Panc1 (cell line): Measurements from ENCODE around the gene LHFPL2. TPM values are rescaled to one million over a fixed set of nuclear protein-coding genes. Genes with fewer than 3 reads are reported as not detected.

Experiments used
- ATAC-seq: fragments of 200-7000 bp; cut with Tn5 transposase; 2 replicates; pipeline ENCODE4 v1.9.1; 2020; ENCODE audit warnings: mild to moderate bottlenecking, moderate library complexity
- BruUV-seq: library from RNA; stranded (reverse); fragments of 400-500 nt; replicated peaks from 2 replicates; lab custom pipeline; 2021; lab: Mats Ljungman, UMichigan
- CTCF ChIA-PET: fragments of 300-600 bp; sonication (Branson Sonifier 250); formaldehyde crosslinking; loops from one replicate; lab custom pipeline; 2022; ENCODE audit warnings: antibody characterized with exemption; lab: Charles Lee
- POLR2A ChIA-PET: fragments of 300-600 bp; sonication (Branson Sonifier 250); formaldehyde crosslinking; loops from one replicate; lab custom pipeline; 2022; ENCODE audit warnings: antibody characterized with exemption; lab: Charles Lee
- DNase-seq: peaks from one replicate; pipeline ENCODE4 v3.0.0-alpha.2; 2010; ENCODE audit warnings: low read depth, low spot score
- H3K27ac ChIP-seq: 2 replicates; pipeline ENCODE4 v1.5.1; 2011; ENCODE audit warnings: mild to moderate bottlenecking, low read length, inconsistent platforms
- H3K27me3 ChIP-seq: fragments of 200-500 bp; sonication (Bioruptor generic); 2 replicates; pipeline ENCODE4 v1.6.0; 2014; ENCODE audit warnings: low read length, inconsistent platforms; ENCODE audit not compliant: control insufficient read depth, insufficient read depth
- H3K36me3 ChIP-seq: fragments of 200-500 bp; sonication (Bioruptor generic); 2 replicates; pipeline ENCODE4 v1.5.1; 2014; ENCODE audit warnings: inconsistent platforms, mild to moderate bottlenecking, low read length, moderate library complexity; ENCODE audit not compliant: control insufficient read depth, insufficient read depth
- H3K4me1 ChIP-seq: 2 replicates; pipeline ENCODE4 v1.5.1; 2011; ENCODE audit warnings: inconsistent platforms, mild to moderate bottlenecking, low read length, moderate library complexity; ENCODE audit not compliant: control insufficient read depth, insufficient read depth
- H3K4me3 ChIP-seq, 2 experiments: 2 replicates each; pipeline ENCODE4 v1.5.1; 2011 to 2012; ENCODE audit warnings: low read depth in 2 of 2, low read length in 2 of 2, mild to moderate bottlenecking in 2 of 2, inconsistent platforms in 1 of 2, moderate library complexity in 1 of 2
- H3K9me3 ChIP-seq: fragments of 200-500 bp; sonication (Bioruptor generic); 2 replicates; pipeline ENCODE4 v1.5.1; 2014; ENCODE audit warnings: low read depth, mild to moderate bottlenecking, inconsistent platforms, low read length, moderate library complexity; ENCODE audit not compliant: control insufficient read depth, insufficient read depth
- POLR2AphosphoS5 ChIP-seq: IDR thresholded peaks from 2 replicates; pipeline ENCODE4 v1.6.1; 2012; ENCODE audit warnings: mild to moderate bottlenecking, low read depth, low read length, moderate library complexity
- REST ChIP-seq, 2 experiments: IDR thresholded peaks; 2 replicates each; pipeline ENCODE4 v1.6.1; 2011 to 2012; ENCODE audit warnings: low read depth in 2 of 2, control low read depth in 1 of 2, low read length in 1 of 2, mild to moderate bottlenecking in 1 of 2, moderate library complexity in 1 of 2; ENCODE audit not compliant: insufficient read depth in 1 of 2
- SIN3A ChIP-seq: IDR thresholded peaks from 2 replicates; pipeline ENCODE4 v1.6.1; 2012; ENCODE audit warnings: low read depth, mild to moderate bottlenecking, low read length, moderate library complexity, borderline replicate concordance; ENCODE audit not compliant: insufficient read depth
- TCF7L2 ChIP-seq: IDR thresholded peaks from 2 replicates; pipeline ENCODE4 v1.6.1; 2011; ENCODE audit warnings: mild to moderate bottlenecking, low read depth, low read length, inconsistent platforms
- in situ Hi-C: cut with HindIII; loops from 2 replicates; pipeline ENCODE4 v1.10.0; 2016; ENCODE audit warnings: low sequenced_read_pairs, low pct_unique_long_range_greater_than_20kb
- intact Hi-C: fragments of 100-400 bp; cut with micrococcal nuclease; formaldehyde crosslinking; loops from one replicate; pipeline ENCODE4 v1.10.0; 2022; ENCODE audit not compliant: unreplicated experiment
- total RNA-seq: library from RNA; stranded (reverse); gene quantifications from one replicate; pipeline ENCODE4 v1.2.1, GENCODE V29; 2021; ENCODE audit not compliant: unreplicated experiment
- TF ChIP-seq, protein P1 (sequence below): fragments of 450-650 bp; IDR thresholded peaks from 2 replicates; pipeline ENCODE4 v1.5.1; 2017; ENCODE audit warnings: mild to moderate bottlenecking

Gene LHFPL2
- total RNA-seq, 1 experiment from 2014 or later: 25.8 TPM

DNA sequence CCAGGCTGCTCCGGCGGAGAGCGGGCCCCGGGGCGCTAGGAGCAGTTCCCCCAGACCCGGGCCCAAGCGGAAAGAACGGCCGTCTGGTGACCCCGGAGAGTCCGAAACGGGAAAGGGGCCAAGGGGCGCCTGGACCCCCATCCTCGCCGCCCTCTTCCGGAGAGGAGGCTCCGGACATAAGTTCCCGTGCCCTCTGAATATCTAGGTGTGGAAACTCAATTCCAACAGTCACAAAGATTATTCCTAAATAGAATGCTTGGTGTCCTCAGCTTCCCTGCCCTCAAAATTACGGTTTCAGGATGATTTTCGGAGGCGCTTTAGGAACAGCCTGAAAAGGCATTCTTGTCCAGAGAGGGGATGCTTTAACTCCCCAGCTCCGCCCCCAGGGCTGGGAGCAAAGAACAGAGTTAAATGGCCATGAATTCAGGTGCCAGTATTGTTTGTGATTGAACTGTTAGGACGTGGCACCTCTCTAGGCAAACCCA lies 681 bp upstream of the LHFPL2 start:
- H3K9me3 ChIP-seq: no peaks in the 10 kb centered on the region
- TF ChIP-seq SIN3A: 0 out of 2 replicates have a peak, but pooled peaks have one; percentile 8
- TF ChIP-seq, protein P1, sequence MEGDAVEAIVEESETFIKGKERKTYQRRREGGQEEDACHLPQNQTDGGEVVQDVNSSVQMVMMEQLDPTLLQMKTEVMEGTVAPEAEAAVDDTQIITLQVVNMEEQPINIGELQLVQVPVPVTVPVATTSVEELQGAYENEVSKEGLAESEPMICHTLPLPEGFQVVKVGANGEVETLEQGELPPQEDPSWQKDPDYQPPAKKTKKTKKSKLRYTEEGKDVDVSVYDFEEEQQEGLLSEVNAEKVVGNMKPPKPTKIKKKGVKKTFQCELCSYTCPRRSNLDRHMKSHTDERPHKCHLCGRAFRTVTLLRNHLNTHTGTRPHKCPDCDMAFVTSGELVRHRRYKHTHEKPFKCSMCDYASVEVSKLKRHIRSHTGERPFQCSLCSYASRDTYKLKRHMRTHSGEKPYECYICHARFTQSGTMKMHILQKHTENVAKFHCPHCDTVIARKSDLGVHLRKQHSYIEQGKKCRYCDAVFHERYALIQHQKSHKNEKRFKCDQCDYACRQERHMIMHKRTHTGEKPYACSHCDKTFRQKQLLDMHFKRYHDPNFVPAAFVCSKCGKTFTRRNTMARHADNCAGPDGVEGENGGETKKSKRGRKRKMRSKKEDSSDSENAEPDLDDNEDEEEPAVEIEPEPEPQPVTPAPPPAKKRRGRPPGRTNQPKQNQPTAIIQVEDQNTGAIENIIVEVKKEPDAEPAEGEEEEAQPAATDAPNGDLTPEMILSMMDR: no peak
- intact Hi-C loops (no loop called here), in situ Hi-C loops (no loop called here)
- POLR2A ChIA-PET: interaction anchor here (1.2 kb wide), 1 partner anchor 16 kb away, joined by 6 read pairs; no protein-coding TSS in a partner anchor
- BruUV-seq: no TSS peak
- peaks cover 23% of the 10 kb centered on the region for H3K4me1 ChIP-seq
- CTCF ChIA-PET: no interaction called here
- ATAC-seq (peak; percentile 40), DNase-seq (no peak)
- H3K27me3 ChIP-seq: no peaks in the 10 kb centered on the region; the same call in 1 of the 2 replicates
- H3K36me3 ChIP-seq: no peaks in the 10 kb centered on the region
- peak overlapping the region; percentile 72 to 88 for H3K4me3 ChIP-seq
- H3K27ac ChIP-seq: peak overlapping the region; percentile 65

GRCh38 chr5:78647838-78648358 lies 674 bp downstream of the LHFPL2 start:
- Histone ChIP-seq H3K36me3 (no peaks in the 10 kb centered on the region), H3K9me3 (no peaks in the 10 kb centered on the region), H3K4me3 (peak overlapping the region; percentile 88 to 94), H3K27ac (peak overlapping the region; percentile 80), H3K27me3 (no peaks in the 10 kb centered on the region), H3K4me1 (peaks cover 23% of the 10 kb centered on the region)
- in situ Hi-C loops (no loop called here), intact Hi-C loops (no loop called here)
- no TSS peak for BruUV-seq
- ChIA-PET CTCF (interaction anchor here (0.7 kb wide), 1 partner anchor 185 kb away, joined by 3 read pairs; no protein-coding TSS in a partner anchor), POLR2A (no interaction called here)
- TF ChIP-seq SIN3A (no peak), POLR2AphosphoS5 (no peak), REST (IDR thresholded peaks at IDR 0.05; ENCODE audit: insufficient read depth in 1 of 2, low read depth in 2 of 2, low read length in 1 of 2) (no peak), TCF7L2 (no peak)
- TF ChIP-seq, protein P1: peak; percentile 44
- ATAC-seq: peak; percentile 60
- no peak for DNase-seq
